HG02763 (cell line): Measurements from ENCODE around the gene ARMC9.
"Not testable (repeated sequence)": the region's sequence is repeated elsewhere in the genome, so short reads cannot be mapped to it uniquely, and the experiment has no call there.

ENCODE experiments used
- ATAC-seq: cut with Tn5 transposase; IDR thresholded peaks from one replicate; pipeline ENCODE4 v1.9.1; 2021; ENCODE audit warnings: mild to moderate bottlenecking, moderate library complexity; ENCODE audit not compliant: unreplicated experiment

Gene ARMC9

DNA sequence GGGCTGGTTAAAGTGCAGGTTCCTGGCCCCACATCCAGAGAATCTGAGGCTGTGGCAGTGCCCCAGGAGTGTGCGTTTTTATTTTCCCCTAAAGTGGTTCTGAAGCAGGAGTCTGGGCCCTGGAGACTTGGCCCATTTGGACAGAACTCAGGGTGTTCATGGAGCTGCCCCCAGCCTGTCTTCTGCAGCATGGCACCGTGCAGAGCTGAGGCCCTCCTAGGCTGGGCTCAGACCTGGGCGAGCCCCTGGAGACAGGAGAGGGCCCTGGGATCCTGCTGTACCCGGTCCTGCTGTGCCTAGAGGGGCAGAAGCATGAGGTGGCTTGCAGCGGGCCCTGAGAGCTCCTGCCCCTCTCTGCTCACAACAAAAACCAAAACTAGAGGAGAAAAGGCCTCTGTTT lies 138.3 kb downstream of the ARMC9 start:
- ATAC-seq, result no peak

DNA sequence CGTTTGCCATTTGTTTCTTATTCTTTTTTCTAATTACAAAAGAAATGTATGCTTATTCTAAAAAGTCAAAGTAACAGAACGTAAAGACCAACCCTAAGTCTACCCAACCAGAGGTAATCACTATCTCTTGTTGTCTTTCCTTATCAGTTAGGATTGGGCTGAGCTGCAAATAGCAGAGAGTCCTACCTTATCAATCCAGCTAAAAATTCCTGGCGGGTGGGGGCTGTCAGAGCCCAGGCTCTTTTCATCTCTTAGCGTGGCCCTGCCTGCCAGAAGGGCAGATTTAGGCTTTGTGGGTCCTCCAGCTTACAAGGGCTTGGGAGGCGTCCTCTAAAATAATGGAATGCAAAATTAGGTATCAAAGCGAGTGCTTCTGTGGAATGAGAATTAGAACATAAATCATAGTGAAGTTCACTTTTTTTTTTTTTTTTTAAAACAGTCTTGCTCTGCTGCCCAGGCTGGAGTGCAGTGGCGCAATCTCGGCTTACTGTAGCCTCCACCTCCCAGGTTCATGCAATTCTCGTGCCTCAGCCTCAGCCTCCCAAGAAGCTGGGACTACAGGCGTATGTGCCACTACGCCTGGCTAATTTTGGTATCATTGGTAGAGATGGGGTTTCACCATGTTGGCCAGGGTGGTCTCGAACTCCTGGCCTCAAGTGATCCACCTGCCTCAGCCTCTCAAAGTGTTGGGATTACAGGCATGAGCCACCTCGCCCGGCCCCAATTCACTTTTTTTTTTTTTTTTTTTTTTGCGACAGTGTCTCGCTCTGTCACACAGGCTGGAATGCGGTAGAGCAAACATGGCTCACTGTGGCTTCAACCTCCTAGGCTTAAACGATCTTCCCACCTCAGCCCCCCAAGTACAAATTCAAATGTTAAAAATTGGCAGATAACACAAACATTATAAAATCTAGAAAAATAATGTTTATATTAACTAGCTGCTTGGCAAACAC lies 139.7 kb downstream of the ARMC9 start:
- ATAC-seq, result no peak

- no peak for ATAC-seq
Observed at GRCh38 chr2:231339316-231339715, 140.9 kb downstream of the ARMC9 start.

GRCh38 chr2:231341100-231341499 lies 142.7 kb downstream of the ARMC9 start:
- no peak for ATAC-seq

DNA sequence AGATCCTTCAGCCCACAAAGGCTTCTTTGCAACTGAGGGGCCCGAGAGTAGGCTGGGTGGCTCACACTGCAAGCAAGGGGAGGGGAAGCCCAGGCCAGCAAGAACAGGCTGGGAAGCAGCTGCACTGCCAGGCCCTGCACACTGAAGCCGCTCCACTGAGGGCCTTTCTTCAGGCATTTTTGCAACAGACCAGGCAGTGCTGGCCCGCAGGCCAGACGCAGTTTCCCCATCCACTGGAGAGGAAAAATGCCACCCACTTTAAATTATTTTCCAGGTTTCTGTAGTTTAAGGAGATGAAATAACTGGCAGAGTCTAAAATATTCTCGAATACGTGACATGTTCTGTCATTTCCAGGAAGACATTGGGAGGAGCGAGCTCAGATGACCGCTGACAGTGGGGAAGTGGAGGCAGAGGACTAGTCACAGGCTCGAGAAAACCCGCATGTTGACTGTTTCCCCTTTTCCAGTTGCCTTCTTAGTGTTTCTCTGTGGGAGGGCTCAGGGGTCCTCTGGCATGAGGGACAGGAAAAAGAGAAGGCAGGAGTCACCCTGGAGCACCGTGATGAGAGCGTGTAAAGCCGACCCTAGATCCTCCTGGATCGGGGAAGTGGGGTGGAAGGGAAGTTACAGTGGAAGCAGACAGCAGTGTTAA lies 143.8 kb downstream of the ARMC9 start:
- no peak for ATAC-seq

DNA sequence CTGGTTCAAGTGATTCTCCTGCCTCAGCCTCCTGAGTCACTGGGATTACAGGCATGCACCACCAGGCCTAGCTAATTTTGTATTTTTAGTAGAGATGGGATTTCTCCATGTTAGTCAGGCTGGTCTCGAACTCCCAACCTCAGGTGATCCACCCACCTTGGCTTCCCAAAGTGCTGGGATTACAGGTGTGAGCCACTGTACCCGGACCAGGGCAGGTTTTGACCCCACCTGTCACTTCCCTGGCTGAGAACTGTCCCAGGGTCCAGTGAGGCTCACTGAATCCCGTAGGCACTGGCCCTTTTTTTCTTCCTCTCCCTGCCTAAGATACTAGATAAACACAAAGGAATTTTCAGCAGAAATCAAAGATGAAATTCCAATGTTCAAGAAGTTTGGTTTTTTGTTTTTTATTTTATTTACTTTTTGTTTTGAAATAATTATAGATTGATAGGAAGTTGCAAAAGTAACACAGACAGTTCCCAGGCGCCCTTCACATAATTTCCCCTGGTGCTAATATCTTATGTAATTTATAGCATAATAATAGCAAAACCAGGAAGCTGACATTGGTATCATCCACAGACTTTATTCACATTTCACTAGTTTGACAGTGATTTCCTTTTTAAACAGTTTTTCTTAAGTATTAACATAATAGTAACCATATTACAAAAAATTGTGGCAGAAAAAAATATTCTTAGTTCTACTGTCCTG lies 144.7 kb downstream of the ARMC9 start:
- no peak for ATAC-seq

GRCh38 chr2:231343988-231344387 lies 145.6 kb downstream of the ARMC9 start:
- ATAC-seq, result no peak

- ATAC-seq, result no peak
Observed at GRCh38 chr2:231344851-231345250, 146.4 kb downstream of the ARMC9 start.

- ATAC-seq, result no peak
Observed at GRCh38 chr2:231347081-231347480, 148.7 kb downstream of the ARMC9 start.

- ATAC-seq, result no peak
Observed at GRCh38 chr2:231347638-231348037, 149.2 kb downstream of the ARMC9 start.

GRCh38 chr2:231348173-231348572 lies 149.7 kb downstream of the ARMC9 start:
- ATAC-seq, result no peak

DNA sequence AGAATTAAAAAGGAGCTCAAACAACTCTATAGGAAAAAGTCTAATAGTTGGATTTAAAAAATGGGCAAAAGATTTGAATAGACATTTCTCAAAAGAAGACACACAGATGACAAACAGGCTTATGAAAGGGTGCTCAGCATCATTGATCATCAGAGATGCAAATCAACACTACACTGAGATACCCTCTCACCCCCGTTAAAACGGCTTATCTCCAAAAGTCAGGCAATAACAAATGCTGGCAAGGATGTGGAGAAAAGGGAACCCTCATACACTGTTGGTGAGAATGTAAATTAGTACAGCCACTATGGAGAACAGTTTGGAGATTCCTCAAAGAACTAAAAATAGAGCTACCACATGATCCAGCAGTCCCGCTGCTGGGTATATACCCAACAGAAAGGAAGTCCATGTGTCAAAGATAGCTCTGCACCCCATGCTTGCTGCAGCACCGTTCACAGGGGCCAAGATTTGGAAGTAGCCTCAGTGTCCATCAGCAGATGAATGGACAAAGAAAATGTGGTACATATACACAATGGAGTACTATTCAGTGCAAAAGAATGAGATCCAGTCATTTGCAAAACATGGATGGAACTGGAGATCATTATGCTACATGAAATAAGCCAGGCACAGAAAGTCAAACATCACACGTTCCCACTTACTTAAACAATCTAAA lies 150.4 kb downstream of the ARMC9 start:
- no peak for ATAC-seq

DNA sequence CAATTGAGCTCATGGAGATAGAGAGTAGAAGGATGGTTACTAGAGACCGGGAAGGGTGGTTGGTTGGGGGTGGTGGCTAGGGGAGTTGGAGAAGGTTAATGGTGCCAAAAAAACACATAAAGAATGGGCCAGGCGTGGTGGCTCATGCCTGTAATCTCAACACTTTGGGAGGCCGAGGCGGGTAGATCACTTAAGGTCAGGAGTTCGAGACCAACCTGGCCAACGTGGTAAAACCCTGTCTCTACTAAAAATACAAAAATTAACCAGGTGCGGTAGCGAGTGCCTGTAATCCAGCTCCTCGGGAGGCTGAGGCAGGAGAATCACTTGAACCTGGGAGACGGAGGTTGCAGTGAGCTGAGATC lies 150.9 kb downstream of the ARMC9 start:
- ATAC-seq, result not testable (repeated sequence)

DNA sequence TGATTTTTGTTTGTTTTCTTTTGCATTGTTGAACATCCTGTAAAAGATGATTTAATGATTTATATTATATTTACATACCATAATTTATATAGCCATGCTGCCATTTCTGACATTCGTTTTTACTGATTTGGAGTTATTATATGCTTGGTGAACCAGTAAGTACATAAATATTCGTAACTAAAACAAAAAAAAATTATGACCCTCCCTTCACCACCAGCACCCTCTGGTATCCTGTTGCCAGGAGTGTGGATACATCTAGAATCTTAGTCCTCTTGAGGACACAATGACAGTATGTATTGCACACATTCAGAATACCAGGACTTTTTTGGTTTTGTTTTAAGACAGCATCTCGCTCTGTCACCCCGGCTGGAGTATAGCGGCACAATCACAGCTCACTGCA lies 153.2 kb downstream of the ARMC9 start:
- ATAC-seq, result no peak

DNA sequence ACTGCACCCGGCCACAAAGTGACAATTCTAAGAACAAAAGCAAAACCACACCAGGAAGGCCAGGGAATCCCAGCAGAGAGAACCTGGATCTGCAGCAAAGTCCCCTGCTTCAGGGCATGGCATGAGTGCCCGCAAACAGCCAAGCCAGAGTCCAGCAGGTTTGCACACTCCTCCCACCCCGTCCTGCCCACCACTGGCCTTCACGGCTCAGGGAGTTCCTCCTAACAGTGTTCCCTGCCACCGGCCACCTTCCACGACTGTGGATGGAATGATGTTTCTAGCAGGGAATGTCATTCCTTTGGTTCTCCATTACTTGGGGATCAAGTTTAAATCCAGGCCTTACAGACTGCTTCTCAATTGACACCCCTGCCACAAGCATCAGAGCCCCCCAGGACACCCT lies 155.0 kb downstream of the ARMC9 start:
- ATAC-seq, result no peak

DNA sequence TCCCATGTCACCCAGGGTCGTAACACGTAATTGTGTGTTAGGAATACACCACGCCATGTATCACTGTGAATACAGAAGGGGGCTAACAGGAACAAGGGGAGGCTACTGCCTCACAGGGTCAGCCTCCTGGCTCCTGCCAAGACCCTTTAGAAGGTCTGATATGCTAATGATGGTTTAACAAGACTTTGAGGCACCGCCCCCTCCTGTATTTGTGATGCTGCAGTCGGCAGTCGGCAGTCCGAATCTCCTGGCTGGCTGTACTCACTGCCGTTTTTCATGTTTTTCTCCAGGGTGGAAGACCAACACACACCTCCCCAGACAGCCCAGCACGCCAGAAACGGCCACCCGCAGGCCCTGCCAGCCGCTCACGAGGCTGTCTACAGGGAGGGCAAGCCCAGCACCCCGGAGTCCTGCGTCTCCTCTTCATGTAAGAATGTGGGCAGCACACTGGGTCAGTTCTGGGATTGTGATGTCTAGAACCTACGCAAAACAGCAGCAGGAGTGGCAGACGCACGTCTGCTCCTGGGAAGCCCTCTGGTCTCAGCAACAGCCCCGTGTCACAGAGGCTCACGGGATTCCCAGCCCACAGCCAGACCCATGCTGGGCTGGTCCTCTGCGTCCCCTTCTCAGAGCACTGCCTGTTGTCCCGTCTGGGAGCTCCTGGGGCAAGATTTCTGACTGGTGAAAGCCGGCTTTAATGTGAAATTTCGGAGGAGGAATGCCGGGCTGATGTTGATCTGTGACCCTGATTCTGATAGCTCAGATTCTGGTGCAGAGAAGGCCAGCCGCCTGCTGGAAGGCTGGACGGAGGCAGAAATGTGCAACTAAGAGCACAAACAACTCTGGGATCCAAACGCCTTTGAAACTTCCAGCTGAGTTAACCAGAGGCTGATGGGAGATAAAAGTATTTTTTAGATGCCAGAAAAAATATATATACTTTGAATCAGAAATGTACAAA lies 157.4 kb downstream of the ARMC9 start:
- no peak for ATAC-seq

DNA sequence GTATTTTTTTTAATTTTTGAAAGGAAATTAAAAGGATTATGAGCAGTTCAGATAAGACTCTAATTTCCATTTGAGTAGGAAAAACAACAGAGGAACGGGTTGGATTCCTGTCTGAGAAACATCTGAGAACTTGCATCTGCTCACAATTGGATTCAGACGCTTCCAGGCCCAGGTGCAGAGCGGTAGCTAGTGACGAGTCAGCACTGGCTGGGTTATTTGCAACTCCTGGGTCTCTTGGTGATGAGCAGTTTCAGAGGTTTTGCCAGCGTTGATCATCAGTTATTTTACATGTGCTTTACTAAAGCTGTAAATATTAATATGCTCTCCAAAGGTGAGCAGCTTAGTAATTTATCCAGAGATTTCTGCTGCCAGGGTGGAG lies 158.0 kb downstream of the ARMC9 start:
- ATAC-seq, result no peak

- no peak for ATAC-seq
Observed at GRCh38 chr2:231357048-231357447, 158.6 kb downstream of the ARMC9 start.

DNA sequence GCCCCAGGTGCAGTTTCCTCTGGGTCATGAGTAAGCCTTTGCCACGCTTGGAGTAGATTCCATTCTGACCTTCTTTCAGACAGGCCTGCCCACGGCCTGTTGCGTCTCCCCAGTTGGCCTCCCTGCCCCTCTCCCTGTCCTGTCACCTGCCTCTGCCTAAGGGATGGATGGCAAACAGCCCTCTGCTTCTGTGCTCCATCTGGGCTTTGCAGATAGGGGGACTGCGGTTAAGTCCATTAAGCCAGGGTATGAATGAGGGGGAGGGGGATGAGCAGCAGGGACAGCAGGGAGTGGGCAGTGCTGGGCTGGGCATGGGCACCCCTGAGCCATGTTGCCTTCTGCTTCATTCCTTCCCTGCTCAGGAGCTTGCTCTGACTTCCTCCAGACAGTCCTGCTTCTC lies 159.5 kb downstream of the ARMC9 start:
- ATAC-seq, result no peak

DNA sequence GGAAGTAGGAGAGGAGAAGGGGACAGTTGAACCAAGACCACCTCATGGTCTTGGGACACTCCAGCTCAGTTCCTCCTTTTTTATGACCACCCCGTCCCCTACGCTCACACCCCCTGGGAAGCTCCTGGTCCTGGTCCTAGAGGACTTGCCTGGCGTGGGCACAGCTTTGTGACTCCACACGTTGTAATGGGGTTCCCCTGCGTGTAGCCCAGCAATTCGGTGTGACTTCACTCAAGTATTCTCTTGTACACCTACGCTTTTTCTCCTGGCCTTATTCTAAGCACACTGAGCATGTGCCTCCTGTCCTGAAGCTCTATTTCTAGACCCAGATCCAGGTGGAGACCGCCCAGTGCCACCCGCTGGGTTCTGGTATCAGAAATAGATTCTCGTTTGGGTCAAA lies 161.0 kb downstream of the ARMC9 start:
- no peak for ATAC-seq
